GM18502 (cell line): ENCODE results near the gene LRRC36.

Source experiments
- ATAC-seq: cut with Tn5 transposase; IDR thresholded peaks from one replicate; pipeline ENCODE4 v1.9.1; 2021; ENCODE audit warnings: mild to moderate bottlenecking; ENCODE audit not compliant: unreplicated experiment, poor library complexity

LRRC36 gene

DNA sequence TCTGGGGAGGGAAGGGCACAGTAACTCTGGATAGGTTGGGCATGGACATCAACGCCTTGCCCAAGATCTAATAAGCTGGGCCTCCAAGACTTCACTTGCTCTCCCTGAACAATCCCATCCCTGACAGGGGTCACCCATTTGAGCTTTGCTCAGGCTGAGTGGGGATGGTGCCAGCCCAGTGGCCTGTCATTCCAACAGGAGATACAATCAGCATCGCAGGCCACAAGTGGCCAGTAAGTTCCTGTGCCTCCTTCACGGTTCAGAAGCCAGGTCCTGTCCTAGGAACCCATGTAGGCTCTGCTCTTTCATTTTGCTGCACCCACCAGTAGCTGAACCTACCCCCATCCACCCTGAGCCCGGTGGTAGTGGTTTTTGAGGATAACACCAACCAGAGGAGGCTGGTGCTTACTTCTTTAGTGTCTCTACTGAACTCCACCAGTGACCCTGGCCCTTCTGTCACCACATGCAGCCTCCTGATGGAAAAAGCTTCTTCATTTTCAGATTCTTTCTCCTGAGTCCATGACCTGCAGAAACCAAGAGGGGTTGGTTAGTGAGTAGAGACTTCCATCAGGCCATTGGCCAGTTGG lies 32.4 kb upstream of the LRRC36 start:
- no peak for ATAC-seq

DNA sequence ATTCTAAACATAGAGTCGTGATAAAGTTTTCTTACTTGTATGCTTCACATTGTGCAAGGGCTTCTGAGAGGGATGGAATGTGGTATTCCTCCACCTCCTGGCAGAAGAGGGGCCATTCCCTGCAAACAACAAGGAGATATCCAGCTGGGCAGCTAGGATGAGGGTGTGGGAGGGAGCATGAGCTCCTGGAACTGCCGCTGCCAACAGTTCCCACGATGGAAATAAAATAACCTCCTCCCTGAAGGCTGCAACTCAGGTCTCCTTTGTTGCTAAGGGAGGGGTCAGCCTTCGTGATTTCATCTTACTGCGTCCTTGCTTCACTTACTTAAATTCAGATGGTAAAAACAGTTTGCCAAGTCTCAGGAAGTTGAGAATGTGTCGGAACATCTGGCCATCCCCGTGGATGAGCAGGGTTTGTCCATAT lies 31.7 kb upstream of the LRRC36 start:
- no peak for ATAC-seq

DNA sequence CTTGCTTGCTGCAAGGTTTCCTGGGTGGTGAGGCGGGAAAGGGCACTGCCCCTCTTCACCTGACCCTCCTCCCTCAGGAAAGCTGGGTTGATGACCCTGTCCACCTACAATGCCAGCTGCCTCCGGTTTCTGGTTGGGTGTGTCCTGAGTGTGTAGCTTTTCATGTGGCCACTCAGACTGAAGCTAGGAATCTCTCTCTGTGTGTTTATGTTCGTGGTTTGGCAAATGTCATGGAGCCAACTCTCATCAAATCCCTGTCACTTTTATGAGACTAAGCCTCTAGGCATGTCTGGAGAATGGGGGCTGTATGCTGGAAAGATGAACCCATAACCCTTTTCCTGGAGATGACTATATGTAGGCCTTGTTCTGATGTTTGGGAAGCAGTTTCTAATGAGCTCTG lies 30.2 kb upstream of the LRRC36 start:
- ATAC-seq = no peak

DNA sequence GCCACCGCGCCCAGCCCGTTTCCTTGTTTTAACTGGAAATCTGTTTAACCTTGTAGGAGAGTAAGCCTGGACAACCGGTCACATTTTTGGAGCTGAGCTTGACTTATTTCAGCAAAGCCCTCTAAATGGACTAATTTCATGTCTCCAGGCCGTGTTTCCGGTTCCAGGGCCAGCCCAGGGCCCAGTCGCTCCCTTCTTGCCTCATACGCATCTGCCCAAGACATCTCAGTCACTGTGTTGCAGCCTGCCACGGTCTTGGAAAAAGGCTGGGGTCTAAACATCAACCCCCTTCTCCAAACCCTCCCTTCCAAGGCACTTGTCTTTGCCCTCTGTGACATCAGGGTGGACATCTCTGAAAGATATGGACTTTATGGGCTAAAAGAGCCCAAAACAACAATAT lies 28.3 kb upstream of the LRRC36 start:
- ATAC-seq = no peak

DNA sequence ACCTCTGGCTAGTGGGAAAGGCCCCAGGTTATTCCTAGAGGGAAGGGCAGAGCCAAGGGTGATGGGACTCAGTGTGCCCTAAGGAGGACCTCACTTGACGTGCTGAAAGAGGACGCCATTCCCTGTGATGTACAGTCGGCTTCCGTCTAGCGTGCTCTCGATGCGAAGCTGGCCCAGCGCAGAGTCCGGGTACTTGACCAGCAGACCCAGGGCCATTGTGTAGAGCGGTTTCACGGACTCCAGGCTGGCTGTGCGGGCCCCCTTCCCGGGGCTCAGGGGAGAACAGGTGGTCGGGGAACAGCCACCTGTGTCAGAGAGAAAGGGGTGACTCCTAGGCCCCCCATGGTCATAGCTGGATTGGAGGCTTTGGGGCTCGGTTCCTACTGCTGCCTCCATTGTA lies 27.3 kb upstream of the LRRC36 start:
- no peak for ATAC-seq

DNA sequence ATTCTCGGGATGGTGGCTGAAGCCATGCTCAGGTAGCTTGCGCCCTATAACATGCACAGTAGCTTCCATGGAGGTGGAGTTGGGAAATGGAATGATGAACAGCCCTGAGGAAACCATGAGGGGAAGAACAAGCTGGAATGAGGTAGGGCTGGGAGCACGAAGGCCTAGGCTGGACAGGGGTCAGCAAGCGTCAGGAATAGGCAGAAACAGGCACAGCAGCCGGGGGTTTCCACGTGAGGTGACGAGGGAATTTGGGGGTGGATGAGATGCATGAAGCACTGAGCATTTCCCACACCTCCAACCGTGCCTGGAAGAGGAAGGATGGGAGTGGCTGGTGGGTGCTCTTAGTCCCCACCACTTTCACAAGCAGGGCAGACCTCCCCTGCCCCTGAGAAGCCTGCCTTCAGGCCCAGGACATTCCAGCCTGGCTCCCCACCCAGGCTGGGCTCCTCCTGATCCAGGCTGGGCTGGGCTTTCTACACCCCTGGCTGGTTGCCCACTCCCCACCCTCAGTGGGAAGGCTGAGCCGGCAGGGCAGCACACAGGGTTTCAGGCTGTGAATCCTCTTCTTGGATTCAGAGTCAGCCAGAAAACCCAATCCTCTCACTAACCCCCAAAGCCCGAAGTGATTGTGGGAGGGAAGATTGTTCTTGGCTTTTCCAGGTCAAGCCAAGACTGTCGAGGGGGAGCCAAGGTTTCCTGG lies 25.4 kb upstream of the LRRC36 start:
- ATAC-seq = no peak

DNA sequence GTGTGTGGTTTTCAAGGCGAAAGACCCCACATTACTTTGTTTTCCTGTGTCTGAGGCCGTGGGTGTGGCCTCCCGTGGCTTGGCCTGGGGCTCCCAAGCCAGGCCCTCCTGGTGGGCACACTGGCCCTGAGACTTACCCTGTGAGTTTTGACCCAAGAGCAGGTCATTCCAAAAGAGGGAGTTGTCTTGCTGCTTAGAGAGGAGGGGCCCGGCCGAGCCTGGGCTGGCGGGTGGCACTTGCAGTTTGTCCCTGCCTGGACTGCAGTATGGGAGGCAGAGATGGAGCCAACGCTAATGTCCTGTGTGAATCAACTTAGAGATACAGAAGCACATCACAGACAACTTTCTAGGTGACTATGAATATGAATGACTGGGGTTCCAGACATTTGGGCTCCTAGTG lies 24.5 kb upstream of the LRRC36 start:
- no peak for ATAC-seq

DNA sequence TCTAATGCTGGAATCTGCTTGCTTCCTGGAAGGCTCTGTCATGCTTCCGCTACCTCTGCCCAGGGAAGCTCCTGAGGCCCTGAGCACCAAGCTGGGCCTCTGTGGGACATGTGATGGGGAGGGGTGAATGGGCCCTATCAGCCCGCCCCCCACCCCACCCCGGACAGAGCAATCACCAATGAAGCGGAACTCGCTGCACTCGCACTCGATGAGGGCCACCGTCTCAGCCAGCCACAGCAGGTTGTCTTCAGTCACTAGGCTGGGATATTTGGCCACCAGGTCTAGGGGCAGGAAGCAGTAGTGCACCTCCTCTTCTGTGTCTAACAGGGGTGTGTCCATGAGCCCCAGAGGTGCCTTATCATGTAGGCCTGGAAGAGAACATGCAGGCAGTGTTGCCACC lies 23.6 kb upstream of the LRRC36 start:
- ATAC-seq = no peak

DNA sequence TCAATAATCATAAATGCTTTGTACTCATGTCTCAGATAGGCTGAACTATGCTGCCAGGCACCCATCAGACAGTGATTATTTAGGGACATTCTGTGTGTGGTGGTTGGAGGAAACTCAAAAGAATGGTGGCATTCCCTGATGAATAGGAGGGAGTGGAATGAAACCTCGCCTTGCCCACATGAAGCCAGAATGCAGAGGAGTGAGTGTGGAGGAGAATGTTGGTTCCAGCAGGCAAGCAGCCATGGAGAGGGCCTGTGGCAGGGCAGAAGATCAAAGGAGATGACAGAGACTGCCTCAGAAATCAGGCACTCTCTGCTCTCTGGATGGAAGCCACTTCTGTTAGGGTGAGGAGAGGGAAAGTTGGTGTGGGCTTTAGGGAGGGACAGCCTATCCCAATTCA lies 22.6 kb upstream of the LRRC36 start:
- no peak for ATAC-seq

DNA sequence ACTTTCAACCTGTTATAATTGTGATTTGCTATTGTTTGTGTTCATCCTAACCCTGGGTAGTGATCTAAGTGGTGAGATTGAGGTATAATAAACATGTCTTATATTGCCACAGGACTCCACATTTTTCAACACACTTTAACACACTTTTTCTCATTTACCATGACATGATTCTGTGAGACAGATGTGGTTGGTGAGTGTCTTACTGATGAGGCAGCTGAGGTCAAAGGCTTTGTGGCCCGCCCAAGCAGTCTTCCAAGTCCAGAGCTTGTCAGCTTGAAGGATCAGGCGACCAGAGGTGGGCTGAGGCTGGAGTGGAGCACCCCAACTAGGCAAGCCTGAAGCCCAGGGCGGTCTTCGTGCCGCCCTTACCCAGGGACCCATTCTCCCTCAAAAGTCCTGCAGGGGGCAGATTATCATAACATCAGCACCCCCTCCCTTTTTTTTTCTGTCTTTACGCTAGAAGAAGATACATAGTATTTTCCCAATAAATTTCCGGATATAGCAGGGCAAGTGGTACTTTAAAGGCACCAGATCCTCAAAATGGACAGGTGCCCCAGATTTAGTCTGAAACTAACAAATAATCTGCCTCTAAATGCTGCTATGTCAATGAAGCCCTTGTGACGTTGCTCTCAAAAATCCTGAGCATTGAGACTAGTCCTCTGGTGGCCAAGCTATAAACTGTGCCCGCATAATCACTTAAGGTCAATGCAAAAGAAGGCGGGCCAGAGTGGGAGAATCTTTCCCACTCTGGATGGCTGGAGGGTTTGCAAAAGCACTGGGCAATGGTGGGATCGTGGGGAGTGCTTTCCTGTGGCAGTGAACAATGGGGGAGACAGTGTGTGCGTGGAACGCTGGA lies 21.2 kb upstream of the LRRC36 start:
- no peak for ATAC-seq

DNA sequence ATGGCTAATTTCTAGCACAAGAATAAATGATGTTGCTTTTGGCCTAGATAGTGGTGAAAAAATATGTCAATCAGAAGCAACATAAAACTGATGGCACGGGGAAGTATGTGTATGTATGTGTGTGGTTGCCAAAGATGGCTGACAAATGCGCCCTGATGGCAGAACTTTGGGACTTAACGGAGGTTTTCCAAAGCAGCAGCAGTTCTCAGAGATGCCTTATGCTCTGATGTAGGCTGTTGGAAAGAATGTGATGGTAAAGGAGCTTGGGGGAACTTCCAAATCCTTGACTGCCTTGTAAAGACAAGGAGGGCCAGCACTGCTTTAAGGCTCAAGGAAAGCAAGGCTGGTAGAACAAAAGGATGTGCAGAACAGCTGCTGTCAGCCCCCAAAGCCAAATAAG lies 16.1 kb upstream of the LRRC36 start:
- ATAC-seq = no peak

DNA sequence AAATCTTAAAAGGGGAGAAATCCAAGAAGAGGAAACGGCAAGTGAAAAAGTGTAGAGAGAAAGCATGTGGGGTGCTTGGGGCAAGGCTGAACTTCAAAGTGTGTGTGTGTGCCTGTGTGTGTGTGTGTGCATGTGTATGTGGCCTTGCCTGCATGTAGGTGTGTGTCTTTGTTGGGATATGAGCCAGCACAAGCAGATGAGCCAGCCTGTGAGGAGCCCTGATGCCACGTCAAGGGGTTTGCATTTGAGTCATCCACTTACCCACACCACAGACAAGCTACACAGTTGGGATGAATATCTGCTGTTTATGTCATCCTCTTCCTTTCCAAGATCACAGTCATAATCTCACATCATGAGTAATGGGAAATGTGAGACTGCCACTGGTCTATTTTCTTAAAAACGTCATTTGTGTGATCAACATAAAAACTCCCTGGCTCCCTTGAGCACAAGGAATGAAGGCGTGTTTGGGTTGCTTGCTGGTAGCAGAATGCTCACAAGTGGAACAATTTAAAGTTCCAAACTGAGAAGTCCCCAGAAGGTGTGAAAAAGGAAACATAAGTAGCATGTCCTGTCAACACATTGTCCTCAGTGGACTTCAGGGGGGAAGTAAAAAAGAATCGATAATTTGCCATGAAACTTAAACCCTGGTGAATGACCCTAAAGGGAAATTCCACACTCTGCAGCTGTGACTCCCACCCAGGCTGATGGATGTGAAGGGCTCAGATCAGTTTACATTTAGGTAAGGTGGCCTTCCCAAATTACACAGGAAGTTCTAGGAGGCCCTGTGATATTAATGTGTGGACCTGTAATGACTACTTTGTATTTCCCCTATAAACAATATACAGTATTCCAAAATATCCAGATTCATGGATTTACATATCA lies 14.8 kb upstream of the LRRC36 start:
- peak; percentile 87 for ATAC-seq

DNA sequence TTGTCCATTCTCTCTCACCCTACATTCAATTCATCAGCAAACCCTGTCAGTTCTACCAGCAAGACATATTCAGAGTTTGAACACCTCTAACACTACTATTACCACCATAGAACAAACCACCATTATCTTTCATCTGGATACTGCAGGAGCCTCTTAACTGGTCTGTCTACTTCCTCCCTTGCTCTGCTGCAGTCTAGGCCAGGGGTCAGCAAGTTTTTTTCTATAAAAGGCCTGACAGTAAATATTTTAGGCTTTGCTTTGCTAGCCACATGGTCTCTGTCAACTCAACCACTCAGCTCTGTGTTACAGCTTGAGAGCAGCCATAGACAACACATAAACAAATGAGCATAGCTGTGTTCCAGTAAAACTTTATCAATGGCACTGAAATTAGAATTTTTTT lies 13.9 kb upstream of the LRRC36 start:
- ATAC-seq = no peak

DNA sequence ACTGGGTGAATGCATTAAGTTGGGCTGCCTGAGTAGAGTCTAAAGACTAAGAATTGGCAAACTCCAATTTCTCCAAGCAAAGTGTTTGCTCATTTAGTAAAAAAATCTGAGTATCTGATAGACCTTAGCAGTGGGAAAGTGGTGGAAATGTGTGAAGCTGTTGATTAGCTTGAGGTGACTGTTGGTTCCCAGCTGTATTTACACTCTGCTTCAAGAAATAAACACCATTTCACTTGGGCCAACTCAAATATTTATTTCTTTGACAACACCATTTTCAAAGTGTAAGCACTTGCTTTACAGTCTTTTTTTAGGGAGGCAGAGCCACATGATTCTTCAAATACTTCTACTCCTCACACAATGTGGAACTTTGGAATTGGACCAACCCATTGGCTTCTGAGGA lies 8.8 kb upstream of the LRRC36 start:
- ATAC-seq = no peak

DNA sequence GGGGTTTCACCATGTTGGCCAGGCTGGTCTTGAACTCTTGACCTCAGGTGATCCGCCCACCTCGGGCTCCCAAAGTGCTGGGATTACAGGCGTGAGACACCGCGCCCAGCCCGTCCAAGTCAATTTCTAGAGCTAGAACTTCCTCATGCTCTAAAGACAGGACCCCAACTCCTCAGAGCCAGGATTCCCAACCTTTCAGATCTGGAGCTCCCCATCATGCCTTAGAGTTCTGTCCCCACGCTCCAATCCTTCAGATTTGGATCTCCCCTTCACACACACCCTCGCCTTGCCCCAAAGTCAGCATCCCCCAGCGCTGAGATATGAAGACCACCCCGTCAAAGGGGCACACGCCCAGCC lies 522 bp upstream of the LRRC36 start:
- ATAC-seq = no peak

DNA sequence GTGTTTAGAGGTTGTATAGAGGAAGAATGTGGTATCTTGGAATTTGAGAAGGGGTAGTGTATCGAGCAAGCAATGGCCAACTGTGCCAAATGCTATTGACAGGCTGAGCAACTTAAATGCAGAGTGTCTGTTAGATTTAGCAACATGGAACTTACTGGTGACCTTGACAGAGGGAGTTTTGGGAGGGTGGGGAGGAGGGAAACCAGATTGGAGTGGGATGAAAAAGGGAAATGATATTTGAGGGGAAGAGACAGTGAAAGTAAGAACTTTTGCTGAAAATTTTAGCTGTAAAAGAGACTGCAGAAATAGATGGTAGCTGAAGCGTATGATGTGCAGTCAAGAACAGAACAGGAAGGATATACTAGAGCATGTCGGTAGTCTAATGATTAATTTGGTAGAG lies 1.1 kb downstream of the LRRC36 start:
- no peak for ATAC-seq

DNA sequence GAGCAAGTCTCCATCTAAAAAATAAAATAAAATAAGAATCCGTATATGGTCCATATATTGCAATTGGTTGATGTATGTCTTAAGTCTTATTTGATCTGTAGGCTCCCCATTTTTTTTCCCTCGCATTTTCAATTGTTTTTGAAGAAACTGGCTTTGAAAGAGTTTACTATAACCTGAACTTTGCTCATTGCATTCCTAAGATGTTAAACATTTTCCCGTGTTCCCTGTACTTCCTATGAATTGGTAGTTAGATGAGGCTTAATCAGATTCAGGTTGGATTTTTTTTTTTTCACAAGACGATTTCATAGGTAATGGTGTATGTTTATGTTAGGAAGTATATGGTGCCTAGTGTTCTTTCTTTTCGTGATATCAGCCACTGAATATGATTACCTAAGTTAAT lies 3.3 kb downstream of the LRRC36 start:
- no peak for ATAC-seq

DNA sequence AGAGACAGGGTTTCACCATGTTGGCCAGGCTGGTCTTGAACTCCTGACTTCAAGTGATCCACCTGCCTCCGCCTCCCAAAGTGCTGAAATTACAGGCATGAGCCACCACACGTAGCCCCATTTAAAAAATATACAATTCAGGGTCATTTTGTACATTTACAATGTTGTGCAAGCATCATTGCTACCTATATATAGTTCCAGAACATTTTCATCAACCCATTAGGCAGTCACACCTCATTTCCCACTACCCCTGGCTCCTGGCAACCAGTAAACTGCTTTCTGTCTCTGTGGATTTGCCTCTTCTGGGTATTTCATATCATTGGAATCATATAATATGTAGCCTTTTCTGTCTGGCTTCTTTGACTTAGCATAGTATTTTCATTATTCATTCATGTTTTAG lies 6.7 kb downstream of the LRRC36 start:
- ATAC-seq = no peak

DNA sequence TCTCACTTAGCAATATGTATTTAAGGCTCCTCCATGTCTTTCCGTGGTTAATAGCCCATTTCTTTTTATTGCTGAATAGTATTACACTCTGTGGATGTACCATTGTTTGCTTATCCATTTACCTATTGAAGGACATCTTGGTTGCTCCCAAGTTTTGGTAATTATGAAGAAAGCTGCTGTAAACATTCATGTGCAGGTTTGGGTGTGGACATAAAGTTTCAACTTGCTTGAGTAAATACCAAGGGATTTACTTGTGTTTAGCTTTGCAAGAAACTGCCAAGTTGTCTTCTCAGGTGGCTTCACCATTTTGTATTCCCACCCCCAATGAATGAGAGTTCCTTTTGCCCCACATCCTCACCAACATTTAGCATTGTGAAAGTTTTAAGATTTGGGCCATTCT lies 9.5 kb downstream of the LRRC36 start:
- ATAC-seq = no peak

DNA sequence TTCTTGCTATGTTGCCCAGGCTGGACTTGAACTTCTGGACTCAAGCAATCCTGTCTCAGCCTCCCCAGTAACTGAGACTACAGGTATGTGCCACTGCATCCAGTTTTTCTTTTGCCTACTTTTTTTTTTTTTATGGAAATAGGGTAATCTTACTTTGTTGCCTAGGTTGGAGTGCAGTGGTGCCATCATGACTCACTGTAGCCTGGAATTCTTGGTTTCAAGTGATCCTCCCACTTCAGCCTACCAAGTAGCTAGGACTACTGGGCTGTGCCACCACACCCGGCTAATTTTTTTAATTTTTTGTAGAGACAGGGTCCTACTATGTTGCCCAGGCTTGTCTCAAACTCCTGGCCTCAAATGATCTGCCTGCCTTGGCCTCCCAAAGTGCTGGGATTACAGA lies 10.0 kb downstream of the LRRC36 start:
- no peak for ATAC-seq

DNA sequence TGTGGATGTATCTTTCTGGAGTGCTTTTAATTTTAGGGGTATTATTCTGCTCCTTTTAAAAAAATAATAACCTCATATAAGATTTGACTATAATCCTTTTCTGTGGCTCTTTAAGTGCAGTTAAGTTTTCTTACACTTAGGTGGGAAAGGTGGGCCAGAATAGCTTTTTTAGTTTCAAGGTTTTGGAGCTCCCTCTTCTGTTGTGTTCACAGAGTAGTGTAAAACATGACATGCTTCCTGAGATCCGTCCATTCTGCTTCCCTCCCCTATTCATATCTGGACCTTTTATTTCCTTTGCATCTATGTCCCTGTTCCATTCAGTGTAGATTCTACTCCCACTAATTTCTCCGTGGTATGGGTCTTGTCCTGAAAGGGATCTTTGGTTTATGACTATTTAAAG lies 12.8 kb downstream of the LRRC36 start:
- ATAC-seq = no peak
